ENCODE data around the gene HDAC7.

DNA sequence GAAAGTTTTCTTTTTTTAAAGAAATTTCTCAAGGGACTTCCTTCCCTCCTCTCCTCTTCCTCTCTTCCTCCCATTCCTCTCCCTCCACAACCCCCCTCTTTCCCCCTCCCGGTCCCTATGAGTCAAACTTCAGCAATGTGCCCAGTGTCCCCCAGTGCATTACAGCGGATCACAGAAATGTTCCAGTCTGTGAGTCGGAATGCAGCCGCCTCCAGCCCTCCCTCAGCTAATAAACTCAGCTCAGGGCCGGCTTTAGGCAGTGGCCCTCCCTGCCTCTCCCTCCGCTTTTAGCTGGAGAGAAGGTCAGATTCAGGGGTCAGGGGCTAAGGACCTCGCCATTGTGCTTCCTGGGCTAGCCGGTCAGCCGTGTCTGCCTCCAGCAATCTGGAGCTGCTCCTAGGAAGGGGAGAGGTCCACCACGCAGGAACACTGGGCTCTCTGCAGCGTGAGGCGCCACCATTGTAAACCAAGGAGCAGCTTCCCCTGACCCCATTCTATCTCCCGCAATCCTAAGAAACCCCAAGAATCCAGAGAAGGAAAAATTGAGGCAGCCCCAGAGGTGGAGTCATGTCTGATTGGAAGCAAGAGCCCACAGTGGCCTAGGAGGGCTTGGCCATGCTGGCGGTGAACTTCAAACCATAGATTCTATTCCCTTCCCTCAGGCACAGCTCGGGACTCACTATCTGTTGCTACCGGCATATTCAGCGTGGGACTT, 1.1 kb upstream of the HDAC7 start:
- TF ChIP-seq EZH2 (IDR thresholded peaks at IDR 0.05; ENCODE audit: borderline replicate concordance) = no peak
- TF ChIP-seq, protein P1, sequence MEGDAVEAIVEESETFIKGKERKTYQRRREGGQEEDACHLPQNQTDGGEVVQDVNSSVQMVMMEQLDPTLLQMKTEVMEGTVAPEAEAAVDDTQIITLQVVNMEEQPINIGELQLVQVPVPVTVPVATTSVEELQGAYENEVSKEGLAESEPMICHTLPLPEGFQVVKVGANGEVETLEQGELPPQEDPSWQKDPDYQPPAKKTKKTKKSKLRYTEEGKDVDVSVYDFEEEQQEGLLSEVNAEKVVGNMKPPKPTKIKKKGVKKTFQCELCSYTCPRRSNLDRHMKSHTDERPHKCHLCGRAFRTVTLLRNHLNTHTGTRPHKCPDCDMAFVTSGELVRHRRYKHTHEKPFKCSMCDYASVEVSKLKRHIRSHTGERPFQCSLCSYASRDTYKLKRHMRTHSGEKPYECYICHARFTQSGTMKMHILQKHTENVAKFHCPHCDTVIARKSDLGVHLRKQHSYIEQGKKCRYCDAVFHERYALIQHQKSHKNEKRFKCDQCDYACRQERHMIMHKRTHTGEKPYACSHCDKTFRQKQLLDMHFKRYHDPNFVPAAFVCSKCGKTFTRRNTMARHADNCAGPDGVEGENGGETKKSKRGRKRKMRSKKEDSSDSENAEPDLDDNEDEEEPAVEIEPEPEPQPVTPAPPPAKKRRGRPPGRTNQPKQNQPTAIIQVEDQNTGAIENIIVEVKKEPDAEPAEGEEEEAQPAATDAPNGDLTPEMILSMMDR (IDR thresholded peaks at IDR 0.05; ENCODE audit: poor library complexity) = no peak

All from hepatocyte (in vitro differentiated cells).